GM19351 (cell line): Measurements from ENCODE around the gene SCGB1D1.

Experiments
- ATAC-seq: cut with Tn5 transposase; IDR thresholded peaks from one replicate; pipeline ENCODE4 v1.9.1; 2021; ENCODE audit warnings: mild to moderate bottlenecking, moderate library complexity; ENCODE audit not compliant: unreplicated experiment

SCGB1D1 gene

GRCh38 chr11:62190011-62190410, at the start of gene SCGB1D1:
Gene SCGB1D1, plus strand, starts transcription at chr11:62190216. Its CDS starts 69 bp downstream, at chr11:62190285.
- ATAC-seq: no peak

DNA sequence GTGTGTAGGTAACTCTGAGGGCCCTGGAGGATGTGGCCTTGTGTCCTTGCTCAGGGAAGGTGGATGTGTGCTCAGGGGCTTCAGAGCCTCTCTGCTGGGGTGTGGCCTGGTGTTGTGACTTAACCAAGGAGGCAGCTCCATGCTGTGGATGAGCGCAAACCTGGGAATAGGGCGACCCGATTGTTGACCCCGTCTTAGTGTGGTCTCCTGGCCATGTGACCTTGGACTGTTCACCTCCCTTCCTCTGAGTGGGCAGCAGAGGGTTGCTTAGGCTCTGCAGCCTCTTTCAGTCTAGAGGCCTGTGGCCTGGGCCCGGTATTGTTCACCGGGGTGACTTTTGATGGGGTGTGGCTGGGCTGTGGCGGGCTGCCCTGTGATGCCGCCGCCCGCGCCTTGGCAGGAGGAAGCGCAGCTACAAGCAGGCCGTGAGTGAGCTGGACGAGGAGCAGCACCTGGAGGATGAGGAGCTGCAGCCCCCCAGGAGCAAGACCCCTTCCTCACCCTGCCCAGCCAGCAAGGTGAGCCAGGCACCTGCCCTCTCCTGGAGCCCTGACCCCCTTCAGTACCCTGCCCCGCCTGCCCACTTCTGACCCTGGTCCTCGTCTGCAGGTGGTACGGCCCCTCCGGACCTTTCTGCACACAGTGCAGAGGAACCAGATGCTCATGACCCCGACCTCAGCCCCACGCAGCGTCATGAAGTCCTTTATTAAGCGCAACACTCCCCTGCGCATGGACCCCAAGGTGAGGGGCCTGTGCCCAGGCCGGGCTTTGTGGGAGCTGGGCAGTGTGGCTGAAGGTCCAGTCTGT, 49.5 kb upstream of the SCGB1D1 start:
- no peak for ATAC-seq

GRCh38 chr11:62141111-62142042, 48.6 kb upstream of the SCGB1D1 start:
- no peak for ATAC-seq

DNA sequence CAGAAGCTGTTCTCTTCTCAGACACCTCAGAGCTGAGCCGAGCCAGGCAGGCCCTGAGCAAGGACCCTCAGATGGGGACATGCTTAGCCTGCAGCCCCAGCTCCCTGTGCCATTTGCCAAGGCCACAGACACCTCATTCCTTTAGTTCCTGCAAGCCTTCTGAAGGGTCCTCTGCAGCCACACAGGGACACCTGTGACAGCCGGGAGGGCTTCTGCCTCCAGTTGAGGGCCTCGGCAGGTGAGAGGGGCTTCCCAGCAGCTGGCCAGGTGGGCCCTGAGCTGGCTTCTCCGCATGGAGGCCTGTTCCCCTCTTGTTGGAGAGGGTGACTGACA, 48.0 kb upstream of the SCGB1D1 start:
- ATAC-seq: no peak

GRCh38 chr11:62142921-62143320, 47.1 kb upstream of the SCGB1D1 start:
- ATAC-seq: no peak

DNA sequence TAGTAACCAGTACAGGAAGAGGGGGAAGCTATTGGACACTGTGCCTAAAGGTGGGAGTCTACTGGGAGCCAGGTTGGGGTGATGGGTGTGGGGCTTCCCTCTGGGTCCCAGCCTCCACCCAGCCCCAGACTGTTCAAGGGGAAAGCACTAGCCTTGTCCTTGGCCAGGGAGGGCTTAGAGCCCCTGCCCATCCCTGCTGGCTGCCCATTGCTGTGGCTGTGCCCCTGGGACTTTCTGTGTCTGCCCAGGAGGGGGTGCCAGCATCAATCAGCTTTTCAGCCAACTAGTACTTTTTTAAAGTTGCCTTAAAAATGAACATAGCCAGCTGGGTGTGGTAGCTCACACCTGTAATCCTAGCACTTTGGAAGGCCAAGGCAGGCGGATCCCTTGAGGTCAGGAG, 46.3 kb upstream of the SCGB1D1 start:
- no peak for ATAC-seq

DNA sequence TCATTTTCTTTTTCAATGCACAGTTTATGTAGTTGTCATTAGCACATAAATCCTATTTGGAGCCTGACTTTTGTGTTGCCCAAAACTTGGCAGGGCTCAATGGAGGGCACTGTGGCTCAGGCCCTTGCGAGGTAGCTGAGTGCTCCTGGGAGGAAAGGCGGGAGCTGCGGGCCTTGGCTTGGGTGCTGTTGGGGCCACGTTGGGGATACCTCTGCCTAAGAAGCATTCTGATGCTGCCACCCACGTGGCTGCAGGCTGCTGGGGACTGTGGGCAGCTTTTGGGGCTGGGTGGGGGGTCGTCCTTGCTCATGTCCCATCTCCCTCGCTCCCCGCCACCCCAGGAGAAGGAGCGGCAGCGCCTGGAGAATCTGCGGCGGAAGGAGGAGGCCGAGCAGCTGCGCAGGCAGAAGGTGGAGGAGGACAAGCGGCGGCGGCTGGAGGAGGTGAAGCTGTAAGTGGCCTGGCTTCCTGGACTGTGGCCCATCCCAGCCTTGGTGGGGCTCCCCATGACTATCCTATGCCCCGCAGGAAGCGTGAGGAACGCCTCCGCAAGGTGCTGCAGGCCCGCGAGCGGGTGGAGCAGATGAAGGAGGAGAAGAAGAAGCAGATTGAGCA, 45.3 kb upstream of the SCGB1D1 start:
- ATAC-seq: no peak

DNA sequence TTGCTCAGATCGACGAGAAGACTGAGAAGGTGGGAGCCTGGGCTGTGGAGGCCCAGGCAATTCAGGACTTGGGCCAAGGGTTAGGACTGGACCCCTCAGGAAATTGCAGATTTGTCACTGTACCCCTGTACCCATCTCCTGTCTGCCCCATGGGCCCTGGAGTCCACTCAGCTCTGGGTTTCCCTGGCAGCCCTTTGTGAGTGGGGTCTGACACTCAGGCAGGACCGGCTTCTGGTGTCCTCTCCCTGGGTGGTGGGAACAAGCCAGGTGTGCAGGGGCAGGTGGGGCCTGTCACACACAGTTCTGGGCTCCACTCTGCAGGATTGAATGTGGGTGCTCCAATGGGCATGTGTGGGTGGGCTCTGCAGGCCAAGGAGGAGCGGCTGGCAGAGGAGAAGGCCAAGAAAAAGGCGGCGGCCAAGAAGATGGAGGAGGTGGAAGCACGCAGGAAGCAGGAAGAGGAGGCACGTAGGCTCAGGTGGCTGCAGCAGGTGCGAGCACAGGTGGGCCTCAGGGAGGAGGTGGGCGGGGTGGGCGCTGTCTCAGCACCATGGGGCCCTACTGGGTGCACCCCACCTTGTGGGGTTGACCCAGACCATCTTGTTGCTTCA, 44.6 kb upstream of the SCGB1D1 start:
- ATAC-seq: no peak

DNA sequence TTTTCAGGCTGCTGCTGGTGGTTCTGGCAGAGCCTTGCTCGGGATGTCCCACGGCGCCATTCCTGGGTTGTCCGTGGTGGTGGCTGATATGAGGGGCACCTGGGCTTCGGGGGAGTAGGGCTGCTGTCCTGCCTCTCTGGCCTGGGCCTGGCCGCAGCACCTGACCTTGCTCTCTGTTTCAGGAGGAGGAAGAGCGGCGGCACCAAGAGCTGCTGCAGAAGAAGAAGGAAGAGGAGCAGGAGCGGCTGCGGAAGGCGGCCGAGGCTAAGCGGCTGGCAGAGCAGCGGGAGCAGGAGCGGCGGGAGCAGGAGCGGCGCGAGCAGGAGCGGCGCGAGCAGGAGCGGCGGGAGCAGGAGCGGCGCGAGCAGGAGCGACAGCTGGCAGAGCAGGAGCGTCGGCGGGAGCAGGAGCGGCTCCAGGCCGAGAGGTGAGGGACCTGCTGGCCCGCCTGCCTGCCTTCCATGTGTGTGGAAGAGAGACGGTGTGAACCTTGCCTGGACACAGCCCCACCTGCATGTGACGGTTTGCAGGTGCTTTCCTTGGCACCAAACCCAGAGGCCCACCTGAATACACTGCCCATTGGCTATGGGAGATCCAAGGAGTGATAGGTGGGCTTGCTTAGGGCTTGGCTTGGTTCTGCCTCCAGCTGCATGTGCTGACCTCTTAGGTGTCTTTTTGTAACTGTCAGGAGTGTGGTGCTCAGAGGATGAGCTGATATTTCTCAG, 43.4 kb upstream of the SCGB1D1 start:
- no peak for ATAC-seq

DNA sequence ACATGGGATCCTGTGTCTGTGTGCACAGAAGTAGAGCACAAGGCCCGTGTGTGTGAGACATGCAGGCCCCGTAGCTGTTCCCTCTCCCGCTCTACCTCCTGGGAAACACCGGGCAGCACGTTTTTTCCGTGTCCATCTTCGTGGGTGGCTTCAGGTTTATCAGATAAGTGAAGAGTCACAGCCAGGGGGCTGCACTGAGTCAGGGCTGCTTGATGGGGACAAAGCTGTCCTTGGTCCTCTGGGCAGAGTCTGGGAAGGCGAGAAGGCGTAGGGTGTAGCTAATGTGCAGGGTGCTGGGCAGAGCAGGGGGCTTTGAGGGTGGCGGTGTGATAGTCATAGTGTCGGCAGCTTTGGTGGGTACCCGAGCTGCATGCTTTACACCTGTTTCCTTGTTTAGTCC, 42.5 kb upstream of the SCGB1D1 start:
- no peak for ATAC-seq

GRCh38 chr11:62148271-62148980, 41.6 kb upstream of the SCGB1D1 start:
- no peak for ATAC-seq

DNA sequence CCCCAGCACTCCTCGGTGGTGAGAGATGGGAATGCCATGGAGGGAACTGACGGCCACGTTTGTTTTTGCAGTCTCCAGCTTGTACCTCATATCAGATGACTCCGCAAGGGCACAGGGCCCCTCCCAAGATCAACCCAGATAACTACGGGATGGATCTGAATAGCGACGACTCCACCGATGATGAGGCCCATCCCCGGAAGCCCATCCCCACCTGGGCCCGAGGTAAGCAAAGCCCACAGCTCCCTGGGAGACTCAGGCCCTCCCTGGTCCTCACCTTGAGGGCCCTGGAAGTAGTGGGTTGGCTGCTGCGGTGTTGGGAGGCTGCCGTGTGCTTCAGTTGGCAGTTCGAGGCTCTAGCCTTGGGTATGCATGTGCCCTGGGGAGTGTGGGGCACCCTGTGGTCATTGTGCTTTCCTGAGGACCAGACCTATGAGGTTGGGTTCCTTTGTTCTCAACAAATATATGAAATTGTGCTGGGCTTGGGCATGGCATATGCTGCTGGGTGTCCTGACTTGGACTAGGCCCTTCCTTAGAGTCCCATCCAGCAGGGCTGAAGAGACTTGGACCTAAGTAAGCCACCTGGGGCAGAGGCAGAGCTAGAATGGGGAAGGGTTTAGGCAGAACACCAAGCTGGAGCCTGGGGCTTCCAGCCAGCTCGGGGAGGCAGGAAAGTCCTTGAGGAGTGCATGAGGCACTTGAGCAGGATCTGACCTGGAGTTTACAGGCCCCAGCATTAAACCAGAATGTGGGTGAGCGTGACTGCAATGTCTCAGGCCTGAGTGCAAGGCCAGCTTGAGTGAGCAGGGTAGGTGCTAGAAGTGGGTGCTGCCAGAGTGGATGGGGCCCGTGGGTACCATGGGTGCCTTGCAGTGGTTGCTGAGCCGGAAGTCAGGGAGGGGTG, 39.8 kb upstream of the SCGB1D1 start:
- ATAC-seq: no peak

DNA sequence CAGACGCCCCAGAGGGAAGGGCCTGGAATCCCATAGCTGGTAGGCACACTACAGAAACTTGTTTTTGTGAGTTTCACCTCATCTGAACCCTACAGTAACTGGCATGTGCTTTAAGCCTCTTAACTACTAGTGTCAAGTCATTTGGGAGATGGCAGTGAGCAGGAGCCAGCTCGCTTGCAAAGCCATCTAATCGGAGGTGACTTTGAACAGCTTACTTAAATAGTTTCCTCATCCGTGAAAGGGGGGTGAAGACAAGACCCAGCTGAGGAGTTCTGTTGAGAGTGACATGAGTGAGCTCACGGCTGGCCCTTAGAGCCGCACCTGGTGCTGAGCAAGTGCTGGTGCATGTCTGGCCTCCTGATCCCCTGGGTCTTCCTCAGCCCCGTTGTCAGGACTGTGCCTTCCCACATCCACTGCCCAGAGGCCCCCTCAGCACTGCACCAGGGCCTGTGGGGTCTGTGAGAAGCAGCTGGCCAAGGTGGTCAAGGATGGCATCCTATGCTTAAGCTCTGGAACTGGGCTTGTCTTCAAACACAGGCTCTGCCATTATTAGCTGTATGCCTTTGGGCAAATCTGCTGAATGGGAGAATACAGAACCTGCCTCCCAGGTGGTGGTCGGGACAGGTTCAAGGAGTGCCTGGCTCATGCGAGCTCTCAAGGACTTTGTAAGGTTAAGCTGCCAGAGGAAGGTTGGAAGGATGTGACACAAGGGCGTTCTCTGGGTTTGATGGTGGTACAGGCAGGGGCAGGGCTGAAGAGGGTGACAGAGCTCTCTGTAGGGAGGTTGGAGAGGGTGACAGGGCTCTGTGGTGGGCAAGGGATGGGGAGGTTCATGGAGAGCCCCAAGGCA, 38.9 kb upstream of the SCGB1D1 start:
- no peak for ATAC-seq

DNA sequence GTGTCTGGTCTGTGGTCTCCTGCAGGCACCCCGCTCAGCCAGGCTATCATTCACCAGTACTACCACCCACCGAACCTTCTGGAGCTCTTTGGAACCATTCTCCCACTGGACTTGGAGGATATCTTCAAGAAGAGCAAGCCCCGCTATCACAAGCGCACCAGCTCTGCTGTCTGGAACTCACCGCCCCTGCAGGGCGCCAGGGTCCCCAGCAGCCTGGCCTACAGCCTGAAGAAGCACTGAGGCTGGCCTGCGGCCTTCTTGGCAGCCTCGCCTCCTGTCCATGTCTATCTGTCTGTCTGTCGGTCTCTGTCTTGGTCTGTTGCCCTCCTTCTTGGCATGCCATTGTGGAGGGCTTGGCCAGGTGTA, 38.3 kb upstream of the SCGB1D1 start:
- ATAC-seq: no peak

- ATAC-seq: no peak
Observed at GRCh38 chr11:62152245-62153086, 37.5 kb upstream of the SCGB1D1 start.

GRCh38 chr11:62153087-62153395, 37.0 kb upstream of the SCGB1D1 start:
- no peak for ATAC-seq

DNA sequence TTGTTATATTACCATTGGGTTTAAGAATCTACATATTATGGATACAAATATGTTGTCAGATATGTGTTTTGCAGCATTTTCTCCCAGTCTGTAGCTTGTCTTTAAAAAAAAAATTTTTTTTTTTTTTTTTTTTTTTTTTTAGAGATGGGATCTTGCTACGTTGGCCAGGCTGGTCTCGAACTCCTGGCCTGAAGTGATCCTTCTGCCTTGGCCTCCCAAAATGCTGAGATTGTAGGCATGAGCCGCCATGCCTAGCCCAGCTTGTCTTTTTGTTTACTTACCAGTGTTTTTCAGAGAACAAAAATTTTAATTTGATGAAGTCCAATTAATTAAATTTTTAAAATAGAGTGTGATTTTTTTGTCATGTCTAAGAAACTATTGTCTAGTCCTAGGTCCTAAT, 36.4 kb upstream of the SCGB1D1 start:
- ATAC-seq: no peak
